Activated T-cell treated with anti-CD3 and anti-CD28 coated beads, Interleukin-2, amount 50 U/mL, for 1 hour (primary cell): ENCODE data around the gene HSPA1L.

Experiments
- DNase-seq: peaks from one replicate; pipeline ENCODE4 v3.0.0-alpha.2; 2020

Gene HSPA1L

GRCh38 chr6:31781244-31782125, 33.6 kb downstream of the HSPA1L start:
- DNase-seq, result no peak

GRCh38 chr6:31780507-31781243, 34.4 kb downstream of the HSPA1L start:
- DNase-seq, result no peak

GRCh38 chr6:31779908-31780307, 35.2 kb downstream of the HSPA1L start:
- no peak for DNase-seq

GRCh38 chr6:31778999-31779885, 35.8 kb downstream of the HSPA1L start:
- no peak for DNase-seq

GRCh38 chr6:31778193-31778592, 36.9 kb downstream of the HSPA1L start:
- DNase-seq, result no peak

- DNase-seq, result no peak
Measured at GRCh38 chr6:31777667-31778050, 37.4 kb downstream of the HSPA1L start.

DNA sequence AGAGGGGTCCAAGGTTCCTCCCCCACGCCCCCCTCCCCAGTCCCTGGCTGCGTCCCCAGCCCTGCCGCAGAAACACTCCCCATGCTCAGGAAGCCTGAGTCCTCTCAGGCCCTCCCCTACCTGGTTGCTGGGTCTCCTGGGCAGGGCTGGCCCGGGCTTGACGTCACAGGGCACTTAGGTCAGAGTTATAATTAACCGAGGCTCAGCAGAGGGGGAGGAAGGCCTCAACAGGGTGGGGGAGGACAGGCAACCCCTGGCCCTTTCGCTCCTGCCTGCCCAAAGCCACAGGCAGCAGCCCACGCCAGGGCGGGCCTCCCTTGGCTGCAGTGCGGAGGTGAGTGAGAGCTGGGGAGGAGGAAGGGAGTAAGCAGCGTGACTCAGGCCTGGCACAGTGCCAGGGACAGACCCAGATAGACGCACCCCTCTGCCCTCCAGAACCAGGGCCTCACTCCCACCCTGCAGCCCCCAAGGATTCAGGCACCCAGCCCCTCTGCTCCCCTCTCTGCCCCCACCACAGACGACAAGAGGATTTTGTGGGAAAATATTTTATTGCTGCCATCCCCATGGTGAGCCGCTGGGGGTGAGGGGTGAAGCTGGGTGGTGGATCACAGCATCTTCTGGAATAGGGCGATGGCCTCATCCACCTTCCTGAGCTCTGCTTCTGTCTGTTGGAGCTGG, 38.0 kb downstream of the HSPA1L start, which contains the start of gene VWA7:
TSS of gene VWA7 (minus strand) at position 340 of the 678 bp plus-strand sequence. CDS start 549 bp downstream, outside the sequence.
- peak; percentile 68 for DNase-seq

GRCh38 chr6:31776485-31776988, 38.5 kb downstream of the HSPA1L start:
- DNase-seq, result no peak

GRCh38 chr6:31775633-31776484, 39.2 kb downstream of the HSPA1L start:
- no peak for DNase-seq

DNA sequence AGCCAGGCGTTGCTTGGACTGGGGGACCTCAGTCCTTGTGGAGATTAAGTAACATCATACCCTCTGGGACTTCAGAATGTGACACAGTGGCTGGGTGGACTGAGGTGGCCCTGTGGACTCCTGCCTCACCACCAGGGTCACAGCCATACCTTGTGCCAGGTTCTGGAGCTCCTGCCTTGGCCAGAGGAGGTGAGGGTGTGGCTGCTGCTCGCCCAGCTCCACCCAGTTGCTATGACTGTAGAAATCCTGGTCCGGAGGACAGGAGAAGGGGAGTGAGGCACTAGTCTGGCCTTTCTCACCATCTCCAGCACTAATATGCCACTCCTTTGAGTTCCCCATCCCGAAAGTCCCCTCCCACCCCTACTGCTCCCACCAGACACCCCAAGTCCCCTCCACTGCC, 39.9 kb downstream of the HSPA1L start:
- DNase-seq, result no peak

GRCh38 chr6:31771992-31772358, 43.1 kb downstream of the HSPA1L start:
- no peak for DNase-seq

GRCh38 chr6:31770860-31771259, 44.2 kb downstream of the HSPA1L start:
- DNase-seq, result no peak

GRCh38 chr6:31769684-31770371, 45.3 kb downstream of the HSPA1L start:
- DNase-seq, result peak; percentile 84

GRCh38 chr6:31768363-31769257, 46.5 kb downstream of the HSPA1L start:
- DNase-seq, result no peak

DNA sequence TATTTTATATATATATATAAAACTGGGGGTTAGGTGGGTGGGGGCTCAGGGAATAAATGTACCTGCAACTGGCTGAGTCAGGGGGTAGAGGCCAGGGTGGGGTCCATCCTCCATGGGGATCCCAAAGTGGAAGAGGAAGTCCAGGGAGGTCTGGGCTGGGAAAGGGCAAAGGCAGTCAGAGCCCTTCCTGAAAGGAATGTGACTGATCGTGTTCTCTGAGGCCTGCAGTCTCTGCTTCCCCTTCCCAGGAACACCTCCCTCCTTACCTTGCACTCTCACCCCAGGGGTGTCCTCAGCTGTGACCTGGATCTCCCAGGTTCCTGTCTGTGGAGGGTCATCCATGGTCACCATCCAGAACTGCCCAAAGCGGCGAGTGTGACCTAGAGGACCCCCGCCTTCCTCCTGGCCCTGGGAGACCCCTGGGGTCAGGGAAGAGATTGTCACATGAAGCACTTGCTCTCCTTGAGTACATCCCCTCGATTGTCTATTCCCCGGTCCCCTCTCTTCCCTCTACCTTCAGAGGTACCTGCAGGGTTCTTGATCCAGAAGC, 47.9 kb downstream of the HSPA1L start:
- DNase-seq, result no peak

- DNase-seq, result no peak
Measured at GRCh38 chr6:31765910-31766794, 48.9 kb downstream of the HSPA1L start.

- no peak for DNase-seq
Measured at GRCh38 chr6:31765559-31765909, 49.5 kb downstream of the HSPA1L start.

DNA sequence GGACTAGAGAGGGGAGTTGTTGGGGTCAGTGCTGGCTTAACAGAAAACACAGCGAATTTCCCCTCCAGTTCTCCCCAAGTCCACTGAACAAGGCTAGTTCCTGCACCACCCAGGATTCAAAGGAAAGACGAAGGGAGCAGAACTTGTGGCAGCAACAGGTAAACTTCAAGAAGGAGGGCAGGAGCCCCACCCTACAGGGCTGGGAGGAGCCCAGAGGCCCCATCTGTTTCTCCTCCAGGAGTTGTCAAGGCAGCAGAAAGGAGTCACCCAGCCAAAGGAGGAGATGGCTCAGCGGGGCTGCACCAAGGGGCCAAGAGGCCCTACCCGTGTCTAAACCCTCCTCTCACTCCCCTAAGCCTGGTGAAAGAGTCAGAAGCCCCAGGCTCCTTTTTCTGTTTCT, 50.9 kb downstream of the HSPA1L start:
- DNase-seq, result no peak
